ENCODE data around the gene NDUFA13.

NDUFA13 gene

GRCh38 chr19:19527674-19528625, 11.9 kb downstream of the NDUFA13 start:
- DNase-seq (ENCODE audit: extremely low read depth, low read depth), result no peak
- TF ChIP-seq CTCF (IDR thresholded peaks at IDR 0.05; ENCODE audit: low read depth, low read length), result no peak

- no peak for TF ChIP-seq CTCF (IDR thresholded peaks at IDR 0.05; ENCODE audit: low read depth, low read length)
- DNase-seq (ENCODE audit: extremely low read depth, low read depth), result no peak
These were observed 12.9 kb downstream of the NDUFA13 start, which contains the start of gene YJEFN3 for GRCh38 chr19:19528721-19529490. YJEFN3 (plus strand) TSS chr19:19528911; CDS start chr19:19528933, 22 bp downstream.

- TF ChIP-seq CTCF (IDR thresholded peaks at IDR 0.05; ENCODE audit: low read depth, low read length), result no peak
These were observed 13.9 kb downstream of the NDUFA13 start for GRCh38 chr19:19529783-19530422.

GRCh38 chr19:19530423-19530804, 14.4 kb downstream of the NDUFA13 start:
- DNase-seq (ENCODE audit: extremely low read depth, low read depth), result no peak
- no peak for TF ChIP-seq CTCF (IDR thresholded peaks at IDR 0.05; ENCODE audit: low read depth, low read length)

More at GRCh38 chr19:19529783-19530422, 13.9 kb downstream of the NDUFA13 start:
- DNase-seq (ENCODE audit: extremely low read depth, low read depth), result no peak

- DNase-seq (ENCODE audit: extremely low read depth, low read depth), result no peak
- TF ChIP-seq CTCF (IDR thresholded peaks at IDR 0.05; ENCODE audit: low read depth, low read length), result no peak
These were observed 14.9 kb downstream of the NDUFA13 start for GRCh38 chr19:19530889-19531288.

GRCh38 chr19:19531951-19532805, 16.2 kb downstream of the NDUFA13 start:
- DNase-seq (ENCODE audit: extremely low read depth, low read depth), result no peak

More at GRCh38 chr19:19531951-19532805, 16.2 kb downstream of the NDUFA13 start:
- TF ChIP-seq CTCF (IDR thresholded peaks at IDR 0.05; ENCODE audit: low read depth, low read length), result peak; percentile 97
